Inflammatory macrophage treated with lipopolysaccharide for 1 hour (primary cell): ENCODE results near the gene PCDHGA1.

Experiments used
- DNase-seq, 2 donors: peaks; one replicate each; pipeline ENCODE4 v3.0.0-alpha.2; 2020 to 2022

Gene PCDHGA1

GRCh38 chr5:141465351-141465750 lies 135.0 kb downstream of the PCDHGA1 start:
- no peak for DNase-seq

- DNase-seq, result peak; percentile 72 to 77
Observed at GRCh38 chr5:141475625-141476131, 145.4 kb downstream of the PCDHGA1 start, which contains the start of gene PCDHGC3. PCDHGC3 (plus strand) TSS chr5:141475966; CDS start chr5:141476117, 151 bp downstream.

- DNase-seq, result peak; percentile 18 to 25
Observed at GRCh38 chr5:141476132-141476911, 146.0 kb downstream of the PCDHGA1 start.

GRCh38 chr5:141477044-141477575 lies 146.8 kb downstream of the PCDHGA1 start:
- DNase-seq, result no peak

- no peak for DNase-seq
Observed at GRCh38 chr5:141477815-141478214, 147.5 kb downstream of the PCDHGA1 start.

GRCh38 chr5:141478321-141478945 lies 148.1 kb downstream of the PCDHGA1 start:
- DNase-seq, result no peak

- peak in 1 of 2 donors; percentile 21 for DNase-seq
Observed at GRCh38 chr5:141479776-141480175, 149.5 kb downstream of the PCDHGA1 start.

- no peak for DNase-seq
Observed at GRCh38 chr5:141483902-141484301, 153.6 kb downstream of the PCDHGA1 start.

- no peak for DNase-seq
Observed at GRCh38 chr5:141484310-141484640, 154.0 kb downstream of the PCDHGA1 start.

GRCh38 chr5:141484641-141485311 lies 154.5 kb downstream of the PCDHGA1 start, which contains the start of gene PCDHGC4:
PCDHGC4 (plus strand) TSS chr5:141485030; CDS start chr5:141485174, 144 bp downstream.
- no peak for DNase-seq

- no peak for DNase-seq
Observed at GRCh38 chr5:141485321-141486055, 155.2 kb downstream of the PCDHGA1 start.

- DNase-seq, result no peak
Observed at GRCh38 chr5:141486091-141486490, 155.8 kb downstream of the PCDHGA1 start.

- DNase-seq, result no peak
Observed at GRCh38 chr5:141487131-141487530, 156.8 kb downstream of the PCDHGA1 start.

- DNase-seq, result no peak
Observed at GRCh38 chr5:141488591-141489561, 158.6 kb downstream of the PCDHGA1 start, which contains the start of gene PCDHGC5. PCDHGC5 (plus strand) TSS chr5:141489081; CDS start chr5:141489241, 160 bp downstream.

GRCh38 chr5:141489841-141490240 lies 159.5 kb downstream of the PCDHGA1 start:
- no peak for DNase-seq

GRCh38 chr5:141490271-141490670 lies 160.0 kb downstream of the PCDHGA1 start:
- DNase-seq, result no peak

- no peak for DNase-seq
Observed at GRCh38 chr5:141490771-141491170, 160.5 kb downstream of the PCDHGA1 start.

GRCh38 chr5:141491323-141492167 lies 161.2 kb downstream of the PCDHGA1 start:
- DNase-seq, result no peak

GRCh38 chr5:141492168-141492885 lies 162.0 kb downstream of the PCDHGA1 start:
- no peak for DNase-seq
